Neural progenitor cell (in vitro differentiated cells): Measurements from ENCODE around the gene ATP6V0E2.

Source experiments
- CTCF ChIP-seq: fragments of 200-600 bp; sonication (generic); IDR thresholded peaks from 2 replicates; pipeline ENCODE4 v1.5.1; 2017; ENCODE audit warnings: antibody characterized with exemption, mild to moderate bottlenecking
- EZH2 ChIP-seq: fragments of 200-600 bp; sonication (generic); IDR thresholded peaks from 2 replicates; pipeline ENCODE4 v1.6.1; 2017; ENCODE audit warnings: antibody characterized with exemption, mild to moderate bottlenecking, moderate library complexity
- EZH2phosphoT487 ChIP-seq: fragments of 200-600 bp; sonication (generic); IDR thresholded peaks from 2 replicates; pipeline ENCODE4 v1.6.1; 2017; ENCODE audit warnings: antibody characterized with exemption

GRCh38 chr7:149833495-149834130 lies 40.2 kb upstream of the ATP6V0E2 start:
- TF ChIP-seq CTCF (no peak), EZH2phosphoT487 (no peak), EZH2 (no peak)
